Adrenal gland (tissue), 12 donors: ENCODE measurements around the gene SP110. TPM values are rescaled to one million over a fixed set of nuclear protein-coding genes. Genes with fewer than 3 reads are reported as not detected.

ENCODE experiments used
- DNase-seq, 7 donors: peaks; one replicate each; pipeline ENCODE4 v3.0.0-alpha.2; 2019 to 2020
- H3K27ac ChIP-seq, 5 donors: fragments of 200-600 bp; sonication (generic) in 4 of 5; 1 replicate in 3 of 5; 2 replicates in 2 of 5; pipeline versions ENCODE4 v1.5.1 to v1.8.0; 2016 to 2020; ENCODE audit warnings: mild to moderate bottlenecking in 1 of 5
- H3K27me3 ChIP-seq: fragments of 200-600 bp; 2 replicates; pipeline ENCODE4 v1.8.0; 2021
- H3K36me3 ChIP-seq, 2 donors: fragments of 200-600 bp; replicated peaks in 1 of 2; 1 replicate in 1 of 2; 2 replicates in 1 of 2; pipeline versions ENCODE4 v1.5.1 to v1.8.0; 2018 to 2022
- H3K4me1 ChIP-seq, 2 donors: fragments of 200-600 bp; replicated peaks in 1 of 2; 1 replicate in 1 of 2; 2 replicates in 1 of 2; pipeline versions ENCODE4 v1.5.1 to v1.8.0; 2018 to 2021
- H3K4me3 ChIP-seq, 4 donors: fragments of 200-600 bp; sonication (generic) in 3 of 4; one replicate each; pipeline ENCODE4 v1.5.1; 2016 to 2018
- H3K9me3 ChIP-seq, 3 donors: fragments of 200-600 bp; sonication (generic) in 1 of 3; replicated peaks in 1 of 3; 1 replicate in 2 of 3; 2 replicates in 1 of 3; pipeline versions ENCODE4 v1.5.1 to v1.8.0; 2016 to 2021
- POLR2A ChIP-seq, 2 donors: fragments of 450-650 bp; IDR thresholded peaks; one replicate each; pipeline ENCODE4 v1.6.1; 2017; ENCODE audit warnings: antibody characterized with exemption in 2 of 2, mild to moderate bottlenecking in 2 of 2, moderate library complexity in 1 of 2
- WGBS, 4 donors: extraction: QIAGEN DNeasy Blood & Tissue Kit in 2 of 4; methylation state at CpG; one replicate each; pipeline versions ENCODE4 v1.1.5 to v1.1.7; 2013 to 2017; 5-methylcytosine and 5-hydroxymethylcytosine counted together
- intact Hi-C, 2 donors: fragments of 100-400 bp; cut with DNase I; formaldehyde crosslinking; loops; one replicate each; pipeline versions ENCODE4 v1.14.1 to v1.15.0; 2022 to 2023
- polyA plus RNA-seq, 3 donors: library from polyadenylated mRNA; stranded (reverse); fragments of 200-250 nt in 2 of 3; fragments of 350-450 nt in 1 of 3; fragmentation: Illumina TruSeq in 1 of 3; extraction: RNeasy Lipid Tissue Mini Kit (QIAGEN cat#74804) in 1 of 3; gene quantifications; one replicate each; pipeline ENCODE4 v1.2.3, GENCODE V29; 2013 to 2014
- total RNA-seq, 9 donors: library from RNA; depleted of rRNA in 4 of 9; stranded (reverse); fragments of >200 nt in 4 of 9; fragments of 120-200 nt in 1 of 9; fragmentation: NEBNext Ultra II Directional in 1 of 9; extraction: Animal tissue kit (Norgen Biotek cat#: 25700) in 1 of 9; gene quantifications; one replicate each; pipeline versions ENCODE4 v1.1.0 to v1.2.4, GENCODE V29; 2013 to 2023
- TF ChIP-seq, protein P1 (sequence below), 6 experiments: fragments of 450-650 bp in 4 of 6; fragments of 200-600 bp in 2 of 6; sonication (generic) in 1 of 6; IDR thresholded peaks; 1 replicate in 5 of 6; 2 replicates in 1 of 6; pipeline versions ENCODE4 v1.5.1 to v1.8.0; 2016 to 2021; ENCODE audit warnings: antibody characterized with exemption in 6 of 6, mild to moderate bottlenecking in 2 of 6, moderate library complexity in 1 of 6
- donor health status: healthy with polysubstance abuse.
- donor health status: Bipolar disorder and iron deficiency.
- donor health status: DM: yes; HTN: yes; CAD: no.
- donor health status: DM: no; HTN: no; CAD: no.
- donor health status: DM: no; HTN: no; CAD: no.
- donor health status: DM: yes; HTN: yes; CAD: no.

SP110 gene
- total and polyA plus RNA-seq, 12 donors, result 7.8 to 37.9 (median 16.8) TPM

DNA sequence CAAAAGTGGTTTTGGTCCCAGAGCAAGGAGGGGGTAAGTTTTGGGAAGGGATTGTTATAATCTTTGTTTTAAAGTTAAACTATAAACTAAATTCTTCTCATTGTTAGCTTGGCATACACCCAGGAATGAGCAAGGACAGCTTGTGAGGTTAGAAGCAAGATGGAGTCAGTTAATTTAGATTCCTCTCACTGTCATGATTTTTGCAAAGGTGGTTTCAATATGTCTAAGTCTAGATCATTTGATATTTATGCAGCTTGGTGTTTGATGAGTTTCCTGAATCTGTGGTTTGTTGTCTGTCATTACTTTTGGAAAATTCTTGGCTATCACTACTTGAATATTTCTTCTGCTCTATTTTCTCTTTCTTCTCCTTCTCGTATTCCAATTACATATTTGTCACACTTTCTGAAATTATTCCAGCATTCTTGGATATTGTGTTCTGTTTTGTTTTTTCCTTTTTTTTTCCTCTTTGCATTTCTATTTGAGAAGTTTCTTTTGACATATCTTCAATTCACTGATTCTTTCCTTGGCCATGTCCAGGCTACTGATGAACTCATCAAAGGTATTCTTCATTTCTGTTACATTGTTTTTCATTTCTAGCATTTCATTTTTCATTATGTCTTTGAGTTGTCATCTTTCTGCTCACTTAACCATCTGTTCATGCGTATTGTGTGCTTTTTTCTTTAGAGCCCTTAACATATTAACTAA lies 10.9 kb upstream of the SP110 start:
- no peaks in the 10 kb centered on the region for H3K4me1 ChIP-seq
- no peaks in the 10 kb centered on the region for H3K27me3 ChIP-seq
- intact Hi-C loops, result no loop called here
- 85 to 90% (median 88%) methylated on average over 2 of the region's 2 CpGs for WGBS, 4 donors
- H3K27ac ChIP-seq, result no peak overlapping the region
- no peak overlapping the region for H3K4me3 ChIP-seq
- TF ChIP-seq POLR2A (IDR thresholded peaks at IDR 0.05), result no peak
- TF ChIP-seq, protein P1, sequence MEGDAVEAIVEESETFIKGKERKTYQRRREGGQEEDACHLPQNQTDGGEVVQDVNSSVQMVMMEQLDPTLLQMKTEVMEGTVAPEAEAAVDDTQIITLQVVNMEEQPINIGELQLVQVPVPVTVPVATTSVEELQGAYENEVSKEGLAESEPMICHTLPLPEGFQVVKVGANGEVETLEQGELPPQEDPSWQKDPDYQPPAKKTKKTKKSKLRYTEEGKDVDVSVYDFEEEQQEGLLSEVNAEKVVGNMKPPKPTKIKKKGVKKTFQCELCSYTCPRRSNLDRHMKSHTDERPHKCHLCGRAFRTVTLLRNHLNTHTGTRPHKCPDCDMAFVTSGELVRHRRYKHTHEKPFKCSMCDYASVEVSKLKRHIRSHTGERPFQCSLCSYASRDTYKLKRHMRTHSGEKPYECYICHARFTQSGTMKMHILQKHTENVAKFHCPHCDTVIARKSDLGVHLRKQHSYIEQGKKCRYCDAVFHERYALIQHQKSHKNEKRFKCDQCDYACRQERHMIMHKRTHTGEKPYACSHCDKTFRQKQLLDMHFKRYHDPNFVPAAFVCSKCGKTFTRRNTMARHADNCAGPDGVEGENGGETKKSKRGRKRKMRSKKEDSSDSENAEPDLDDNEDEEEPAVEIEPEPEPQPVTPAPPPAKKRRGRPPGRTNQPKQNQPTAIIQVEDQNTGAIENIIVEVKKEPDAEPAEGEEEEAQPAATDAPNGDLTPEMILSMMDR (IDR thresholded peaks at IDR 0.05), result no peak
- no peak for DNase-seq
- H3K36me3 ChIP-seq, result no peaks in the 10 kb centered on the region
- no peaks in the 10 kb centered on the region for H3K9me3 ChIP-seq

- 88 to 95% (median 92%) methylated on average over 3 of the region's 3 CpGs for WGBS, 4 donors
Measured at GRCh38 chr2:230230087-230230486, 10.3 kb upstream of the SP110 start.

GRCh38 chr2:230227216-230227615 lies 7.4 kb upstream of the SP110 start:
- H3K4me1 ChIP-seq, result no peaks in the 10 kb centered on the region
- no peaks in the 10 kb centered on the region for H3K27me3 ChIP-seq
- no peak for DNase-seq
- no peaks in the 10 kb centered on the region for H3K36me3 ChIP-seq
- WGBS, 4 donors, result 83 to 98% (median 89%) methylated on average over 3 of the region's 3 CpGs
- intact Hi-C loops, result loop anchor here in 1 of 2 donors (10.0 kb wide), 1 partner anchor 238 kb away; no protein-coding TSS in a partner anchor
- no peaks in the 10 kb centered on the region for H3K9me3 ChIP-seq
- H3K27ac ChIP-seq, result no peak overlapping the region
- H3K4me3 ChIP-seq, result no peak overlapping the region
- no peak for TF ChIP-seq POLR2A (IDR thresholded peaks at IDR 0.05)
- TF ChIP-seq, protein P1 (IDR thresholded peaks at IDR 0.05), result no peak

More at GRCh38 chr2:230230087-230230486, 10.3 kb upstream of the SP110 start:
- Histone ChIP-seq H3K9me3 (no peaks in the 10 kb centered on the region), H3K27me3 (no peaks in the 10 kb centered on the region), H3K27ac (no peak overlapping the region), H3K4me3 (no peak overlapping the region), H3K4me1 (no peaks in the 10 kb centered on the region), H3K36me3 (no peaks in the 10 kb centered on the region)
- no peak for TF ChIP-seq POLR2A (IDR thresholded peaks at IDR 0.05)
- TF ChIP-seq, protein P1 (IDR thresholded peaks at IDR 0.05), result no peak
- intact Hi-C loops, result no loop called here
- no peak for DNase-seq

- intact Hi-C loops, result loop anchor here in 1 of 2 donors (10.0 kb wide), 1 partner anchor 239 kb away; no protein-coding TSS in a partner anchor
- no peak for DNase-seq
- H3K36me3 ChIP-seq, result no peaks in the 10 kb centered on the region
- no peaks in the 10 kb centered on the region for H3K9me3 ChIP-seq
- H3K4me1 ChIP-seq, result no peaks in the 10 kb centered on the region
- TF ChIP-seq, protein P1 (IDR thresholded peaks at IDR 0.05), result no peak
- no peak for TF ChIP-seq POLR2A (IDR thresholded peaks at IDR 0.05)
- no peaks in the 10 kb centered on the region for H3K27me3 ChIP-seq
- no peak overlapping the region for H3K4me3 ChIP-seq
- WGBS, 4 donors, result 72 to 85% (median 78%) methylated on average over 4 of the region's 4 CpGs
- H3K27ac ChIP-seq, result peak overlapping the region in 1 of 5 donors; percentile 67
Measured at GRCh38 chr2:230226051-230226551, 6.3 kb upstream of the SP110 start.
